NCI-H2196 (cell line): ENCODE results near the gene KRTDAP.
A peak's percentile ranks its signal among the peaks of the same experiment; 100 is the strongest.

Experiments used
- DNase-seq: peaks from one replicate; lab custom pipeline; 2025; ENCODE audit not compliant: unreplicated experiment; lab: John Stamatoyannopoulos, UW

KRTDAP gene

GRCh38 chr19:35513628-35514281 lies 23.5 kb upstream of the KRTDAP start, which contains the start of gene DMKN:
DMKN (minus strand) TSS chr19:35513649; CDS start chr19:35513475, 174 bp downstream.
- DNase-seq = no peak

GRCh38 chr19:35512831-35513627 lies 22.8 kb upstream of the KRTDAP start:
- no peak for DNase-seq

GRCh38 chr19:35511337-35511736 lies 21.1 kb upstream of the KRTDAP start:
- DNase-seq = no peak

GRCh38 chr19:35510626-35510964 lies 20.3 kb upstream of the KRTDAP start:
- DNase-seq = no peak

GRCh38 chr19:35509861-35510625 lies 19.8 kb upstream of the KRTDAP start:
- DNase-seq = peak; percentile 82

- no peak for DNase-seq
Observed at GRCh38 chr19:35509018-35509652, 18.9 kb upstream of the KRTDAP start.

- no peak for DNase-seq
Observed at GRCh38 chr19:35508129-35508528, 17.9 kb upstream of the KRTDAP start.

GRCh38 chr19:35507561-35507960 lies 17.3 kb upstream of the KRTDAP start:
- DNase-seq = no peak

- no peak for DNase-seq
Observed at GRCh38 chr19:35506011-35506410, 15.7 kb upstream of the KRTDAP start.

- DNase-seq = no peak
Observed at GRCh38 chr19:35502751-35503150, 12.5 kb upstream of the KRTDAP start.

GRCh38 chr19:35501684-35502083 lies 11.4 kb upstream of the KRTDAP start:
- no peak for DNase-seq

GRCh38 chr19:35500611-35501010 lies 10.3 kb upstream of the KRTDAP start:
- no peak for DNase-seq

GRCh38 chr19:35498984-35499527 lies 8.8 kb upstream of the KRTDAP start:
- no peak for DNase-seq

GRCh38 chr19:35498220-35498619 lies 8.0 kb upstream of the KRTDAP start:
- DNase-seq = no peak

GRCh38 chr19:35497406-35497805 lies 7.1 kb upstream of the KRTDAP start:
- no peak for DNase-seq

- DNase-seq = peak; percentile 80
Observed at GRCh38 chr19:35495107-35496064, 5.1 kb upstream of the KRTDAP start.

GRCh38 chr19:35493971-35494370 lies 3.7 kb upstream of the KRTDAP start:
- no peak for DNase-seq

- DNase-seq = no peak
Observed at GRCh38 chr19:35491836-35492360, 1.6 kb upstream of the KRTDAP start.

GRCh38 chr19:35488677-35489076 lies 1.6 kb downstream of the KRTDAP start:
- no peak for DNase-seq
